Loucy (cell line): ENCODE data around the gene SH2D3C.

ENCODE experiments used
- H2AFZ ChIP-seq: fragments of 200-600 bp; sonication (generic); 2 replicates; pipeline ENCODE4 v1.6.0; 2016; ENCODE audit warnings: antibody characterized with exemption, mild to moderate bottlenecking, low read length, moderate library complexity
- H3F3A ChIP-seq: fragments of 200-600 bp; 2 replicates; pipeline ENCODE4 v1.6.0; 2016; ENCODE audit warnings: antibody characterized with exemption, low read depth, mild to moderate bottlenecking
- H3K27me3 ChIP-seq: fragments of 200-600 bp; sonication (generic); 2 replicates; pipeline ENCODE4 v1.6.1; 2014; ENCODE audit warnings: low read length, mild to moderate bottlenecking; ENCODE audit not compliant: insufficient read depth, poor library complexity, severe bottlenecking
- H3K36me3 ChIP-seq: fragments of 200-600 bp; sonication (generic); 2 replicates; pipeline ENCODE4 v1.6.1; 2016; ENCODE audit warnings: low read length; ENCODE audit not compliant: insufficient read depth
- H3K4me1 ChIP-seq: fragments of 200-600 bp; sonication (generic); 2 replicates; pipeline ENCODE4 v1.5.1; 2014; ENCODE audit warnings: low read length, mild to moderate bottlenecking; ENCODE audit not compliant: insufficient read depth, poor library complexity, severe bottlenecking
- H3K4me2 ChIP-seq: fragments of 200-600 bp; sonication (generic); 2 replicates; pipeline ENCODE4 v1.6.0; 2014; ENCODE audit warnings: antibody characterized with exemption, low read length, low read depth, mild to moderate bottlenecking; ENCODE audit not compliant: poor library complexity, severe bottlenecking
- H3K4me3 ChIP-seq: fragments of 200-600 bp; sonication (generic); 2 replicates; pipeline ENCODE4 v1.5.1; 2014; ENCODE audit warnings: low read length, mild to moderate bottlenecking, mixed read lengths; ENCODE audit not compliant: poor library complexity, severe bottlenecking
- H3K79me2 ChIP-seq: fragments of 200-600 bp; sonication (generic); 2 replicates; pipeline ENCODE4 v1.6.1; 2014; ENCODE audit warnings: low read length; ENCODE audit not compliant: insufficient read depth
- H3K9ac ChIP-seq: fragments of 200-600 bp; sonication (generic); 2 replicates; pipeline ENCODE4 v1.6.0; 2014; ENCODE audit warnings: mild to moderate bottlenecking, low read depth, low read length, moderate library complexity; ENCODE audit not compliant: poor library complexity, severe bottlenecking
- H3K9me2 ChIP-seq: fragments of 200-600 bp; sonication (generic); replicated peaks from 2 replicates; pipeline ENCODE4 v1.6.1; 2016; ENCODE audit warnings: low read depth, low read length, mixed read lengths
- H3K9me3 ChIP-seq: fragments of 200-600 bp; sonication (generic); 2 replicates; pipeline ENCODE4 v1.6.1; 2014; ENCODE audit warnings: mild to moderate bottlenecking, antibody characterized with exemption, low read length, low read depth; ENCODE audit not compliant: insufficient read depth
- H4K20me1 ChIP-seq: fragments of 200-600 bp; sonication (generic); 2 replicates; pipeline ENCODE4 v1.6.0; 2014; ENCODE audit warnings: antibody characterized with exemption, low read length, mild to moderate bottlenecking; ENCODE audit not compliant: insufficient read depth, poor library complexity, severe bottlenecking
- CTCF ChIP-seq: fragments of 200-600 bp; sonication (generic); conservative IDR thresholded peaks from 2 replicates; pipeline ENCODE4 v1.5.1; 2014; ENCODE audit warnings: mild to moderate bottlenecking, antibody characterized with exemption, low read length
- EZH2phosphoT487 ChIP-seq: fragments of 200-600 bp; IDR thresholded peaks from 2 replicates; pipeline ENCODE4 v1.6.1; 2018; ENCODE audit warnings: antibody characterized with exemption, mild to moderate bottlenecking, moderate library complexity, borderline replicate concordance

The SH2D3C gene

GRCh38 chr9:127791085-127791484 lies 12.6 kb upstream of the SH2D3C start:
- H3K4me3 ChIP-seq, result no peak overlapping the region
- peaks cover 87% of the 10 kb centered on the region for H3K79me2 ChIP-seq
- H3F3A ChIP-seq, result peaks cover 11% of the 10 kb centered on the region
- H2AFZ ChIP-seq, result no peak overlapping the region
- H3K4me1 ChIP-seq, result peaks cover 60% of the 10 kb centered on the region
- peaks cover 3% of the 10 kb centered on the region for H3K27me3 ChIP-seq
- H3K36me3 ChIP-seq, result peaks cover 59% of the 10 kb centered on the region
- H3K9ac ChIP-seq, result no peak overlapping the region
- no peaks in the 10 kb centered on the region for H3K9me2 ChIP-seq
- peaks cover 56% of the 10 kb centered on the region for H4K20me1 ChIP-seq
- no peaks in the 10 kb centered on the region for H3K9me3 ChIP-seq
- no peak for TF ChIP-seq CTCF
- no peak for TF ChIP-seq EZH2phosphoT487
- peak overlapping the region; percentile 26 for H3K4me2 ChIP-seq

- Histone ChIP-seq H2AFZ (no peak overlapping the region), H3K9ac (no peak overlapping the region), H3K79me2 (peaks cover 89% of the 10 kb centered on the region), H3K4me2 (peak overlapping the region; percentile 99), H3K4me3 (peak overlapping the region; percentile 19), H3K27me3 (peaks cover 4% of the 10 kb centered on the region), H3K9me3 (no peaks in the 10 kb centered on the region), H4K20me1 (peaks cover 58% of the 10 kb centered on the region), H3K9me2 (no peaks in the 10 kb centered on the region), H3F3A (0 out of 2 replicates have a peak, but pooled peaks cover 6% of the 10 kb centered on the region), H3K4me1 (peaks cover 53% of the 10 kb centered on the region), H3K36me3 (peaks cover 59% of the 10 kb centered on the region)
- TF ChIP-seq EZH2phosphoT487 (no peak), CTCF (no peak)
Observed at GRCh38 chr9:127790094-127790855, 11.8 kb upstream of the SH2D3C start.

GRCh38 chr9:127789179-127789578 lies 10.7 kb upstream of the SH2D3C start:
- Histone ChIP-seq H4K20me1 (peaks cover 58% of the 10 kb centered on the region), H3F3A (peaks cover 6% of the 10 kb centered on the region; the same call in 1 of the 2 replicates), H3K36me3 (peaks cover 59% of the 10 kb centered on the region), H3K79me2 (peaks cover 89% of the 10 kb centered on the region), H3K4me2 (peak overlapping the region; percentile 99), H3K27me3 (peaks cover 4% of the 10 kb centered on the region), H3K9ac (no peak overlapping the region), H3K4me3 (no peak overlapping the region), H3K9me3 (no peaks in the 10 kb centered on the region), H3K4me1 (peaks cover 55% of the 10 kb centered on the region), H2AFZ (no peak overlapping the region), H3K9me2 (no peaks in the 10 kb centered on the region)
- TF ChIP-seq CTCF (no peak), EZH2phosphoT487 (no peak)
